Anterior cingulate cortex (tissue), 58 donors: ENCODE data around the gene RPUSD1.
"Not testable (repeated sequence)": the region's sequence is repeated elsewhere in the genome, so short reads cannot be mapped to it uniquely, and the experiment has no call there.

Experiments used
- DNase-seq, 58 donors: peaks; one replicate each; lab custom pipeline; 2025; lab: John Stamatoyannopoulos, UW

RPUSD1 gene

DNA sequence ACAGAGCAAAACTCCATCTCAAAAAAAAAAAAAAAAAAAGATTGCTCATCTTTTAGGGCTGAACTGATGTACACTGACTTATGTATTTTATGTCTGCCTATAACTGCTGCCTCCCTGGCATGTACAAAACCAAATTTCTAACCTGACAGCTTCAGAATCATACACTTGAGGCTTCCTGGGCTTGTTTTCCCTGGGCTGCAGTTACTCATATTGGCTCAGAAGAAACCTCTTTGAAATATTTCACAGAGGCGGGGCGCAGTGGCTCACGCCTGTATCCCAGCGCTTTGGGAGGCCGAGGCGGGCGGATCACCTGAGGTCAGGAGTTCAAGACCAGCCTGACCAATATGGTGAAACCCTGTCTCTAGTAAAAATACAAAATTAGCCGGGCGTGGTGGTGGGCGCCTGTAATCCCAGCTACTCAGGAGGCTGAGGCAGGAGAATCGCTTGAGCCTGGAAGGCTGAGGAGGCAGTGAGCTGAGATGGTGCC is 34.0 kb downstream of the RPUSD1 start:
- DNase-seq, result not testable (repeated sequence)

DNA sequence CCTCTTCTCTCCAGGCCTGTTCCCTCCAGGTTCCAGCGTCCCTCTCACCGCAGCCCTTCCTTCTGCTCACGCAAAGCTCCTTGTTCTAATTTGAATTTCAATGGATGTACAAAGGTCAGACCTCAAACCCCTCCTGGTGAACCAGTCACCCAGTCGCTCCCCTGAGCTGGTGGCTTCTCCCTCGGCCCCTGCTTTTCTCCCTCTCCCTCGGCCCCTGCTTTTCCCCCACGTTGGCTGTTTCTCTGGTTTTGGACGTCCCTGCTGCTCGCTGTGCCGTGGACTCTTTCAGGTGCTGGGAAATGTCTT is 36.2 kb downstream of the RPUSD1 start:
- DNase-seq, result no peak

DNA sequence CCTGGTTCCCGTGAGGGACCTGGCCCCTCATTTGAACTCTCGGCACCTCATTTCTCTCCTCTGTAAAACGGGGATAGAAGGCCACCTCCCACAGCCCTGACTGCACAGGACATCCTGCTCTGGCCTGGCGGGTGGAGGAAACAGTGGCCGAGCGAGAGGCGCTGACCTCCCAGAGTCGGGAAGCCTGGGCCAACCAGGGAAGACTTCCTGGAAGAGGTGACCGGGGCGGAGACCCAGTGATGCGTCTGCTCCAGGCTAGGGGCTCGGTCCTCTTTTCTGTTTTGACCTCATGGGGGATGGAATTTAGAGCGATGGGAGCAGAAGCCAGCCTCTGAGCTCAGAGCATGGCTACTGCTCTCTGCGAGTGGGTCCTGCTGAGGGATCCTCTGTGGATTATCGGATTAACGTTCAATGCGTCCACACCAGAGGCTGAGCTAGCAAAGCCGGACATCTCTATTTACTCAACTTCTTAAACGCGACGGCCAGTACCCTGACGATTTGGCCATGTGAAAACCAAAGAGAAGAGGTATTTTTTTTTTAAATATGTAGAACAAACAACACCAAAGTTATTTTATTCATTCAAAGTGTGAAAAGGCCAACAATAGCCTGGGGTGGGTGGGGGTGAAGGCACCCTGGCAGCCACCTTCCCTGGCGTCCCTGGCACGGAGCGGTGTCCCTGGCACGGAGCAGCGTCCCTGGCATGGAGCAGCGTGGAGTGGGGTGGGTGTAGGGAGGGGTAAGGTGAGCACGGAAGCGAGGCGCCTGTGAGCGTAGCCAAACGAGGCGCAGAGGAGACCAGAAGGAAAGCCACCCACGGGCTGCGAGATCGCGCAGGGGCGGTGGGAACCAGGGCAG is 36.8 kb downstream of the RPUSD1 start:
- DNase-seq, result peak in 35 of 58 donors; percentile 6 to 84 (median 38)

DNA sequence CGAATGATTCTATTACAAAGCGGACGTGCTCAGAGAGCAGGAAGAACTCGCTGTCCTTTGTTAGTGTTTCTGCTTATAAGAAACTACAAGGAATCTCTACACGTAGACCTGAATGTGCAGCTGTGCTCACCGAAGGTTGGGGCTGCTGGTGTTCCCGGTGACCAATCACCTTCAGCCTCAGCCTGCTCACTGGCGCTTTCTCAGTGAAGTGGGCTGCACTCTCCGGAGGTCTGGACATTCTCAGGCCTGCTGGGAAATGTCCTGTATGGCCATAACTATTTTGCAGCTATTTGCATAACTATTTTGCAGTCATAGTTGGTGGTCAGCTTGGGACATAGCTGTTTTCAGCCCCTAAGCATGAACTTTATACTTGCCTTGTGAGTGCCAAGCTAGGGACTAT is 37.7 kb downstream of the RPUSD1 start:
- no peak for DNase-seq

DNA sequence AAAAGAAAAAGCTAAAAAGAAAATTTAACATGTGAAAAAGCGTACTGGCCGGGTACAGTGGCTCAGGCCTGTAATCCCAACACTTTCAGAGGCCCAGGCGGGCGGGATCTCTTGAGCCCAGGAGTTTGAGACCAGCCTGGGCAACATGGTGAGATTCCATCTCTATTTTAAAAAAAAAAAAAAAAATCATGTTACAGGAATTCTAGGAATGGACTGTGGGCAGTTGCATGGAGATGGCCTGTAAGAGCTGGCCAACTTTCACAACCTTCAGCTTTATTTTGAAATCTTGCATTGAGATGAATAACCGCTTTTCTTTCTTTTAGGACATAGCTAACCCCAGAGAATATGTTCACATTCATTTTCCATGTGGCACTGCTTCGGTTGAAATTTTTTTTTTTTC is 39.2 kb downstream of the RPUSD1 start:
- DNase-seq, result no peak

DNA sequence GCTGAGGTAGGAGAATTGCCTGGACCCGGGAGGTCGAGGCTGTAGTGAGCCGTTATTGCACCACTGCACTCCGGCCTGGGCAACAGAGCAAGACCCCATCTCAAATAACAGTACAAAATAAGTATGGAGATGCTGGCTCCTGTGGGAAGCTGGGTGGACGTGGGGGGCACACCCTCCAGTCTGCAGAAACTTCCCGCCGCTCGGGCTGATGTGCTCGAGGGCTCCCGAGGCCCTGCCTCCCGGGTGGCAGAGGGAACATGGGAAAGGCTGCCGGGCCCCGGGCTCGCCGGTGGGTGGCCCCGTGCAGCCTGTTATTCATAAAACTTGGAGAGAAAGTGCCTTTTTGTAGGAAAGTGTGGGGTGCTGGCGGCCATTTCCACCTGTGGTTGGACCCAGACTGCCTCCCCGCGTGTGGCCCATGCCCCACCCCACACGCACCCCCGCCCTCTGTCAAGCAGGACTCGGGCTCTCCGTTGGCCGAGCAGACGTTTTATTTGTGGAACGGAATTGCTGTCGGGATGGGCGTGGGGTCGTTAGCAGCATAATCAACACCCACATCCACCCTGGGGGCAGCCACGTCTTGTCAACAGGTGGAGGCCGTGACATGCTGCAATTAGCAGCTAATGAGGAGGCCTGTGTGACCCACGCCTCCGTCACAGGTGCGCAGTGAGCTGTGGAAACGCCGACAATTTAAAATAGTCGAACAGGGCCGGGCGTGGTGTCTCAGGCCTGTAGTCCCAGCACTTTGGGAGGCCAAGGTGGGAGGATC is 40.0 kb downstream of the RPUSD1 start:
- no peak for DNase-seq

DNA sequence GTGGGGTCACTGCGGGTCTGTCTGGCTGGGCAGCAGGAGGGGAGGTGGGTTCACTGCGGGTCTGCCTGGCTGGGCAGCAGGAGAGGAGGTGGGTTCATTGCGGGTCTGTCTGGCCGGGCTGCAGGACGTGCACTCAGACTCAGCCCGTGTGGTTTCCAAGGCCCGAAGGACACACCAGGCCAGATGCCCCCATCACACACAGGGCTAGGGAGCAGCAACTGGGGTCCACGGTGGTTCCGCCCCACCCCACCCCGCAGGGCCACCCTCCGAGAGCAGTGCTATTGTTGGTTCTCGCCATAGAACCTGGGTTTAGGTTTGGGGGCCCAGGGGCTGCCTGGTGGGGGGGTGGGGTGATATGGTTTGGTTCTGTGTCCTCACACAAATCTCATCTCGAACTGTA is 41.5 kb downstream of the RPUSD1 start:
- no peak for DNase-seq

DNA sequence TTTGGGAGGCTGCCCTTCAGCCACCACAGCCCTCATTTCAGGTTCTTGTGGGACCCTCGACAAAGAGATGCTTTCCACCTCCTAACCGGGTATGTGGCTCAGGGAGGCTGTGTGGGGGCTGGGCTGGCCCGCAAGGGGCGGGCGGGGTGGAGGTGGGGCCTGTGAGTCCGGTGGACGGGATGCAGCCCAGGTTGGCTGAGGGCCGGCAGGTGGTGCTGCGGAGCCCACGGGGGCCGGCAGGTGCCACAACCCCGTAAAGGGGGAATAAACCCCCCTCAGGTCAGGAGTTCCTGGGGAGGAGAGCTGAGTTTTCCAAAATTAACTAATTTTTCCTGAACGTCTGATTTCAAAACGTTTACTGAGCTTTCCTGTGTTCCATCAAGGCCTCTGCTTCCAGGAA is 42.4 kb downstream of the RPUSD1 start:
- no peak for DNase-seq

DNA sequence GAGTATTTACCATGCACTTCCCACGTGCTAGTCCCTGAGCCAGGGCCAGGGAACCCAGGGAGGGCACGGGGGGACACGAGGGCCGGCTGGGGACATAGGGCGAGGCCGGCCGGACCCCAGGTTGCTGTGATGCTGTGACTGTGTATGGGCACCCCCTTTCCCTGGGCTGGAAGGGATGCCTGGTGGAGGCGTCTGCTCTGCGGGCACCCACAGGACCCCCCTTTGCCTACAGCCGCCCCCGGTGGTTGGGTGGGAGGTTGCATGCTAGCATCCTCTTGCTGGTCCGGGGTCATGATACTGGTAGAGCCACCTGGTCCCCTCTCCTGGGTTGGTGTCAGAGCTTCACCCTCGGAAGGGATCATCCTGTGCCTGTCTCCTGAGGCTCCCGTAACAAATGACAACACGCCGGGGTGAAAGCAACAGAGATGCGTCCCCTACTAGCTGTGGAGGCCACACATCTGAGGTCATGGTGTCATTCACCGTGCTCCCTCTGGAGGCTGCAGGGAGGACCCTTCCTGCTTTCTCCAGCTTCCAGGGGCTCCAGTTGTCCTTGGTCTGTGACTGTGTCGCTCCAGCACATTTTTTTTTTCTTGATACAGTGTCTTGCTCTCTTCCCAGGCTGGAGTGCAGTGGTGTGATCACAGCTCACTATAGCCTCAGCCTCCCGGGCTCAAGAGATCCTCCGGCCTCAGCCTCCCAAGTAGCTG is 44.2 kb downstream of the RPUSD1 start:
- DNase-seq, result no peak

DNA sequence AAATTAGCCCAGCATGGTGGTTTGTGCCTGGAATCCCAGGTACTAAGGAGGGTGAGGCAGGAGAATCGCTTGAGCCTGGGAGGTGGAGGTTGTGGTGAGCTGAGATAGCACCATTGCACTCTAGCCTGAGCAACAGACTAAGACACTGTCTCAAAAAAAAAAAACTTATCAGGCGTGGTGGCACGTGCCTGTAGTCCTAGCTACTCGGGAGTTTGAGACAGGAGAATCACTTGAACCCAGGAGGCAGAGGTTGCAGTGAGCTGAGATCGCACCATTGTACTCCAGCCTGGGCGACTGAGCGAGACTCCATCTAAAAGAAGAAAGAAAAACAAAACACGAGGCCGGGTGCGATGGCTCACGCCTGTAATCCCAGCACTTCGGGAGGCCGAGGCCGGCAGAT is 45.3 kb downstream of the RPUSD1 start:
- not testable (repeated sequence) for DNase-seq

DNA sequence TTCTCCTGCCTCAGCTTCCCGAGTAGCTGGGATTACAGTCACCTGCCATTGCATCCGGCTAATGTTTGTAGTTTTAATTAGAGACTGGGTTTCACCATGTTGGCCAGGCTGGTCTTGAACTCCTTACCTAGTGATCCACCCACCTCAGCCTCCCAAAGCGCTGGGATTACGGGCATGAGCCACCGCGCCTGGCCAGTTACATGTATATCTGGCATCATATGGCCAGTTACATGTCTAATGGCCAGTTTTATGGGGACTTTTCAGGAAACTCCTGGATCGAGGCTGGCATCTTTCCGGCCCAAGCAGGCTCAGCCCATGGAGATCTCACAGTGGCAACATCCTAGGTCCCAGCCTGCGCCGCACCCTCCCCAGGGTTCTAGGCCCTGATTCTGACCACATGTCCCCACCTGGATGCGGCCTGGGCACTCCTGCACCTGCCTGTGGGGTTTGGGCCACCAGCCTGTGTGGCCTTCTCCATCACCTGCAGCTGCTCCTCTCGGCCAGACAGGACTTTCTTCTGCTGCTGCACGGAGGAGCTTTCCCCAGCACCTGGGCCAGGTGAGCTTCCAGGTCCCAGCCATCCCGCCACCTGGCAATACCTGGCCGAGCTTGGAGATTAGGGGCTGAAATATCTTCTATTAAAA is 46.1 kb downstream of the RPUSD1 start:
- no peak for DNase-seq

DNA sequence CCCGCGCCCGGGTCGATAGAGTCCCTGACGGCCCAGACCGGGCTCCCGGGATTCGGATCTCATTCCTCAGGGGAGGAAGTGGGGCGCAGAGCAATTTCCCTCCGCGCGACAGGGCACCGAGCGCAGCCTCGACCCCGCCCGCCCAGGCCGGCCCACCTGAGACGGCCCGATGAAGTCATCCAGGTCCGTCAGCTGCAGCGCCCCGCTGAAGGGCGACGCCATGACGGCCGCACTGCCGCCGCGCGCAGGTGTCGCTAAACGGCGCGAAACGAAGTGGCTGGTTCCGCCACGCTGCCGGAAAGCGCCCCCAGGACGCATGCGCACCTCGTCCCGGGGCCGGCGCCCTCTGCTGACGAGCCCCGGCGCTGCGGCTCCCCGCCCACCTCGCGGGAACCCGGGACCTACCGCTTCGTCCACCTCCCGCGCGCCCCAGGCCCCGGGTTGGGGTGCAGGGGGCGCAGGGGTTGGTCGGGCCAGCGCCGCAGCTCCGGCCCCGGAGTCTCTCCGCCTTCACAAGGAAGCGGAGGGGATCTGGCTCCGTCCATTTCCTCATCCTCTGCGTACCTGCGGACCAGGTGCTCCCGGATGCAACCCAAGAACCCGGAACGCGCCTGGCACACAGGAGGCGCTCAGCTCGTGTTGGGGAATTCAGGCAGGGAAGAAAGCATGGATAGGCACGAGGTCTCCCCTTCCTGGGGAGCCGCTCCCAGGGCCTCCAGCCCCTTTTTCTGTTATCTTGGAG is 47.2 kb downstream of the RPUSD1 start, which contains the start of gene CIAO3:
Gene CIAO3, minus strand, starts transcription at position 234 of the 742 bp plus-strand sequence. Its CDS starts 12 bp downstream, at position 222.
- peak in 57 of 58 donors; percentile 16 to 90 (median 80) for DNase-seq

DNA sequence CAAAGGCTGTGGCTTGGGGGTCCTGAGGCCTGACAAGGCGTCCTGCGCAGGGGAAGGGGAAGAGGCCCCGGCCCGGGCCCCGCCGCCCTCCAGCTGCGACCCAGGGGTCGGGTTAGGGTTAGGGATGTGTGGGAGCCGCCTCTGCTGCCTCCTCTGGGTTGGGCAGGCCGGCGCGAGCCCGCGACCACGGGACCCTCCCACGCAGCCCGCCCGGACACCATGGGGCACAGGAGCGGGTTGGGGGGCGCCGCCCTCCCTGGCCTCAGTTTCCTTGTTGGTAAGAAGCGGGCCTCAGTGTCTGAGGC is 47.8 kb downstream of the RPUSD1 start:
- DNase-seq, result no peak

DNA sequence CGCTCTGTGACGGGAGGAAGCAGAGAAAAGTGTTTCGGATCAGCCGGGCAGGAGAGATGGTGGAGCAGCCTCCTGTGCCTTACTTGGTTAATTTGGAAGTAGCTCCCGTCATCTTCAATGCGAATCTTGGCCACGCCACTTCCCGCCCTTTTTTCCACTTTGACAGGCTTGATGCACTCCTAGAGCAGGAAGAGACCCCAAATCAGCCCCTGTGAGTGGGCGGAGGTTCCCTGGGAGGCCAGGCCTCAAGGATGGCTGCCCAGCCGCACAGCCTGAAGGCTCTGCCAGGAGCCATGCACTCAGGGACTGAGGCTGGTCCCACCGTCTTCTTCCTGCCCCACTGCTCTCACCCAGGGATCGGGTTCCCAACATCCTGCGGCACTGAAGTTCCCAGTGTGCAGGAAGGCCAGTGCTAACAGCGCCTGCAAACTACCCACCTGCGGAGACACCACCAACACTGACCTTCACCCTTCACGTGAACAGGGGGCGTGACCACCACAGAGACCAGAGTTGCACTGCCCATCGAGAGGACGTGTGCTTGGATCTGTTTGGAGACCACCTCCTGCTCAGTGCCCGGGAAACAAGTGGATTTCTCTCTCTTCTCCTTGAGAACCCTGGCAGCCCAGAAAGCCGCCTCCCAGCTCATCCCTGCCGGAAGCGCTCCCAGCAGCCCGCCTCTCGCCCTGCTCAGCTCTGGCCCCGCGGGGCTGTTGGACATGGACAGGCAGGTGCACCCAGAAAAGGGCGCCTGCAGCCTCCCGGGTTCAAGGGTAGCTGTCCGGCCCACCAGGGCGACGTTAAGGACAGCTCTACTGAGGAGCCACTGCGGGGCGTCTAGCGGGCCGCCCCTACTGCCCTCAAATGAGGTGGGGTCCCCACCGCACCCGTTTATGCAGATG is 48.4 kb downstream of the RPUSD1 start:
- no peak for DNase-seq

DNA sequence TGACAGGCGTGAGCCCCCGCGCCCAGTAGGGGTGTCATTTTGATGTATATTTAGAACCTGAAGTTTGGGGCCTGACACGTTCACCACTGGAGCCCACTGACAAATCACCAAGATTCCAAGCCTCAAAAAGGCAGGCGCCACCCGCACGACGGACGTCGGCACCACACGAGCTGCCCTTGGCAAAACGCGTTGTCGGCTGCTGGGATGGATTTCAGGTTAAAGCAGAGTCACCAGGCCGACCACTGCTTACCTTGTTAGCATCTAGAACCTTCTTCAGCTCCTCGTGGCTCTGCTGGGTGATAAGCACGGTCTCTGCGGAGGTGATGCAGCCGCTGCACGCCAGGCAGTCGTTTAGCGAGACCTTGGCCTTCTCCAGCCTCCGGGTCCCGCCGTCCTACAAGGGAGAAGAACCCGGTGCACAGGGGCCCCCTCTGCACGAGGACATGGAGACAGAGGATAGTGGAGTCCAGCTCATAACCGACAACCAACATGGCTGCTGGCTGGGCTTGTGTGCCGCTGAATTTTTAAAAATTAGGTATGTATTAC is 51.2 kb downstream of the RPUSD1 start:
- no peak for DNase-seq

DNA sequence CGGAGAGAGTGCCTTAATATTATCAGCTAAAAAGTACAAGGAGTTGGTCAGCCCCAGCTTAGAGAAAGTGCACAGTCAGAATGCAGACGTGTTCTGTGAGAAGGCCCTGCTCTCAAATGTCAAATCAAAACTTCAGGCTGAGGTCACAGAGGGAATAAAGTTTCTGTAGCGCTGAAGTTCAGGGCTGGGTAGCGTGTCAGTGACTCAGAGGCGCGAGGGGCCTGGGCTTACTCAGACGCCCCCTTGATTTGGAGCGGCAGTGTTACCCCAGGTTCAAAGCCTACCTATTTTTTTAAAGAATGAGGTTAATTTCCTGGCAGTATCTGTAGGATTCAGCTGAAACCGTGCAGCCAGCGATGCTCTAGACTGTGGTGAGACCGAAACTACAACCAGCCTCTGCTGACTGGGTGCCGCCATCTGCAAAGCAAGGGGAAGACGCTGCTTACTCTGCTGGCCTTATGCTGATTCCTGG is 52.2 kb downstream of the RPUSD1 start:
- DNase-seq, result no peak

DNA sequence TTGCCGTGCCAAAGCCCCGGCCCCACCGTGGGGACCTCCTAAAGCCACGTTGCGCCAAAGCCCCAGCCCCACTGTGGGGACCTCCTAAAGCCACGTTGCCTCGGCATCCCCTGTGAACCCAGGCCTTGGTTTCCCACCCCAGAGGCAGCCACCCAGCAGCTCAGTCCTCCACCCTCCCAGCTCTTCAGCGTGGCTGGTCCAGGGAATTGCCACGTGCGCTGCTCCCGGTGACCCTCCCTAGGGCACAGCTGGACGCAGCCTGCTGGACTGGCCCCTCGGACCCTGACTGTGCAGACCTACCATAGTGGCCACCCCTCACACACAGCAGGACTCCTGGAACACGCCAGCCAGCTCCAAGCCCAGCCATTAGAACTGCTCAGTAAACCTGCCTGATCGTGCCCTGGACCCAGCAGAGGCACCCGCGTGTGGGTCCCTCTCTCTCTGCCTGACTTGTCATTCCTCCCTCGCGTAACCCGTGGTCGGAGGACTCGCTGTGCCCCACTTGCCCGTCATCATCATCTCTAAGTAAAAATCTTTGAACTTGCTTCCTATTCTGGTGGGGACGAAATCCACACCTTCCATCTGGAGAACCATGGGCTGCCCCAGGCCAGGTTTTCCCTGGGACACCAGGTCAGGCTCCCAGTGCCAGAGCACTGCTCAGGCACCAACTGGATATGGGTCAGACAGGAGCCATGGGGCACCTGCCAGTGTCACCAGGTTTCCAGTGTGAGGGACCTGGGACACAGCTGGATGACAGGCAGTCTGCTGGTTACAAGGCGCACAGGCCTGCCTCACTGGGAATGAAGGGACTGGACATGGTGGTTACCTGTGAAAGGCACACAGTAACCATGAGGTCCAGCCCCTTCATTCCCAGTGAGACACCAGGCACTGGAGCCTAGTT is 53.0 kb downstream of the RPUSD1 start:
- DNase-seq, result no peak
